HEK293 (cell line): ENCODE results near the gene HFM1.

Source experiments
- CTCF ChIA-PET: fragments of 350-600 bp; formaldehyde crosslinking; extraction: SDS; loops from one replicate; lab custom pipeline; 2021; ENCODE audit warnings: antibody characterized with exemption; lab: Yijun Ruan, JAX
- POLR2A ChIA-PET: fragments of 300-600 bp; formaldehyde crosslinking; extraction: SDS; loops from one replicate; lab custom pipeline; 2020; ENCODE audit warnings: antibody characterized with exemption, inconsistent platforms; lab: Yijun Ruan, JAX
- H3K27ac ChIP-seq: fragments of 200-500 bp; sonication (Bioruptor generic); 2 replicates; pipeline ENCODE4 v1.5.1; 2014; ENCODE audit warnings: low read depth, low read length, control low read depth, inconsistent platforms; ENCODE audit errors: extremely low read depth
- H3K36me3 ChIP-seq, 2 experiments: fragments of 200-500 bp in 1 of 2; sonication (Bioruptor generic) in 1 of 2; 1 replicate in 1 of 2; 2 replicates in 1 of 2; pipeline ENCODE4 v1.5.1; 2014 to 2017; ENCODE audit warnings: inconsistent platforms in 2 of 2, low read length in 2 of 2; ENCODE audit not compliant: control insufficient read depth in 2 of 2, insufficient read depth in 1 of 2
- H3K4me1 ChIP-seq: fragments of 200-500 bp; sonication (Bioruptor generic); 2 replicates; pipeline ENCODE4 v1.5.1; 2014; ENCODE audit warnings: mild to moderate bottlenecking, low read length, inconsistent platforms; ENCODE audit not compliant: control insufficient read depth, insufficient read depth
- H3K4me3 ChIP-seq: 2 replicates; pipeline ENCODE4 v1.5.1; 2011; ENCODE audit warnings: low read depth, mild to moderate bottlenecking, control low read depth, low read length, moderate library complexity
- H3K9me3 ChIP-seq: fragments of 200-500 bp; sonication (Bioruptor generic); 2 replicates; pipeline ENCODE4 v1.5.1; 2014; ENCODE audit warnings: low read depth, low read length, inconsistent platforms; ENCODE audit not compliant: control insufficient read depth, insufficient read depth
- BCL11A ChIP-seq: fragments of 450-650 bp; formaldehyde crosslinking; IDR thresholded peaks from 2 replicates; pipeline ENCODE4 v1.5.1; 2016; ENCODE audit warnings: low read depth, missing biosample characterization, missing genetic modification characterization
- HOXD13 ChIP-seq: sonication (generic); formaldehyde crosslinking; IDR thresholded peaks from 2 replicates; pipeline ENCODE4 v1.8.0; 2022; ENCODE audit warnings: missing genetic modification reagents, borderline replicate concordance
- KLF17 ChIP-seq: fragments of 450-650 bp; formaldehyde crosslinking; IDR thresholded peaks from 2 replicates; pipeline ENCODE4 v1.5.1; 2016; ENCODE audit warnings: missing biosample characterization, missing genetic modification characterization
- OVOL3 ChIP-seq: fragments of 450-650 bp; formaldehyde crosslinking; IDR thresholded peaks from 2 replicates; pipeline ENCODE4 v1.5.1; 2016; ENCODE audit warnings: missing biosample characterization, missing genetic modification characterization
- PRDM4 ChIP-seq: fragments of 450-650 bp; formaldehyde crosslinking; IDR thresholded peaks from 2 replicates; pipeline ENCODE4 v1.5.1; 2017; ENCODE audit warnings: missing biosample characterization, missing genetic modification characterization
- REPIN1 ChIP-seq: fragments of 450-650 bp; formaldehyde crosslinking; IDR thresholded peaks from 2 replicates; pipeline ENCODE4 v1.5.1; 2017; ENCODE audit warnings: missing biosample characterization, missing genetic modification characterization, low read depth
- SETDB1 ChIP-seq: IDR thresholded peaks from one replicate; pipeline ENCODE4 v1.6.1; 2017; ENCODE audit warnings: mild to moderate bottlenecking, low read length, moderate library complexity, mixed read lengths; ENCODE audit not compliant: insufficient read length
- SP2 ChIP-seq: fragments of 450-650 bp; formaldehyde crosslinking; IDR thresholded peaks from 2 replicates; pipeline ENCODE4 v1.5.1; 2016; ENCODE audit warnings: missing biosample characterization, missing genetic modification characterization
- SP7 ChIP-seq: fragments of 450-650 bp; formaldehyde crosslinking; IDR thresholded peaks from 2 replicates; pipeline ENCODE4 v1.5.1; 2016; ENCODE audit warnings: missing biosample characterization, missing genetic modification characterization
- TCF7L2 ChIP-seq: IDR thresholded peaks from 2 replicates; pipeline ENCODE4 v1.6.1; 2011; ENCODE audit warnings: low read depth, mild to moderate bottlenecking, inconsistent platforms, low read length, moderate library complexity, borderline replicate concordance
- ZBTB1 ChIP-seq: fragments of 450-650 bp; formaldehyde crosslinking; IDR thresholded peaks from 2 replicates; pipeline ENCODE4 v1.5.1; 2016; ENCODE audit warnings: missing biosample characterization, missing genetic modification characterization
- ZBTB7A ChIP-seq: fragments of 450-650 bp; formaldehyde crosslinking; IDR thresholded peaks from 2 replicates; pipeline ENCODE4 v1.5.1; 2016; ENCODE audit warnings: low read depth, missing biosample characterization, missing genetic modification characterization
- ZFP37 ChIP-seq: fragments of 450-650 bp; formaldehyde crosslinking; IDR thresholded peaks from 2 replicates; pipeline ENCODE4 v1.5.1; 2016; ENCODE audit warnings: missing biosample characterization, missing genetic modification characterization
- ZFP69B ChIP-seq: fragments of 450-650 bp; formaldehyde crosslinking; IDR thresholded peaks from 2 replicates; pipeline ENCODE4 v1.5.1; 2016; ENCODE audit warnings: missing biosample characterization, missing genetic modification characterization
- ZNF223 ChIP-seq: fragments of 450-650 bp; formaldehyde crosslinking; IDR thresholded peaks from 2 replicates; pipeline ENCODE4 v1.5.1; 2016; ENCODE audit warnings: missing biosample characterization, missing genetic modification characterization
- ZNF280C ChIP-seq: fragments of 450-650 bp; formaldehyde crosslinking; IDR thresholded peaks from 2 replicates; pipeline ENCODE4 v1.5.1; 2016; ENCODE audit warnings: missing biosample characterization, missing genetic modification characterization
- ZNF292 ChIP-seq: fragments of 450-650 bp; formaldehyde crosslinking; IDR thresholded peaks from 2 replicates; pipeline ENCODE4 v1.5.1; 2016; ENCODE audit warnings: low read depth, missing biosample characterization, missing genetic modification characterization, borderline replicate concordance
- ZNF302 ChIP-seq: fragments of 450-650 bp; formaldehyde crosslinking; IDR thresholded peaks from 2 replicates; pipeline ENCODE4 v1.5.1; 2016; ENCODE audit warnings: missing biosample characterization, missing genetic modification characterization, low read depth
- ZNF311 ChIP-seq: fragments of 450-650 bp; formaldehyde crosslinking; IDR thresholded peaks from 2 replicates; pipeline ENCODE4 v1.5.1; 2017; ENCODE audit warnings: missing biosample characterization, missing genetic modification characterization, borderline replicate concordance
- ZNF404 ChIP-seq: fragments of 450-650 bp; formaldehyde crosslinking; IDR thresholded peaks from 2 replicates; pipeline ENCODE4 v1.5.1; 2017; ENCODE audit warnings: missing biosample characterization, missing genetic modification characterization
- ZNF555 ChIP-seq: fragments of 450-650 bp; formaldehyde crosslinking; conservative IDR thresholded peaks from 2 replicates; pipeline ENCODE4 v1.5.1; 2017; ENCODE audit warnings: missing biosample characterization, mild to moderate bottlenecking, missing genetic modification characterization, inconsistent platforms
- ZNF626 ChIP-seq: fragments of 450-650 bp; sonication (Bioruptor Pico); formaldehyde crosslinking; IDR thresholded peaks from 2 replicates; pipeline ENCODE4 v1.5.1; 2018; ENCODE audit warnings: missing biosample characterization, missing genetic modification characterization, inconsistent platforms
- ZNF791 ChIP-seq: fragments of 450-650 bp; formaldehyde crosslinking; IDR thresholded peaks from 2 replicates; pipeline ENCODE4 v1.5.1; 2016; ENCODE audit warnings: missing biosample characterization, missing genetic modification characterization
- TF ChIP-seq, protein P1 (sequence below): fragments of 450-650 bp; formaldehyde crosslinking; IDR thresholded peaks from 2 replicates; pipeline ENCODE4 v1.5.1; 2017; ENCODE audit warnings: missing biosample characterization, missing genetic modification characterization
- TF ChIP-seq, protein P2 (sequence below): fragments of 450-650 bp; formaldehyde crosslinking; IDR thresholded peaks from 2 replicates; pipeline ENCODE4 v1.5.1; 2016; ENCODE audit warnings: missing biosample characterization, missing genetic modification characterization

The HFM1 gene

GRCh38 chr1:91412371-91412770 is 7.7 kb upstream of the HFM1 start:
- POLR2A ChIA-PET: no interaction called here
- Histone ChIP-seq H3K27ac (no peak overlapping the region), H3K4me3 (no peak overlapping the region), H3K4me1 (no peaks in the 10 kb centered on the region), H3K9me3 (no peaks in the 10 kb centered on the region), H3K36me3 (no peaks in the 10 kb centered on the region)
- CTCF ChIA-PET: interaction anchor here (1.2 to 1.7 kb wide), 2 partner anchors 89 to 130 kb away, joined by 3 to 5 read pairs; no protein-coding TSS in a partner anchor
- TF ChIP-seq, protein P1, sequence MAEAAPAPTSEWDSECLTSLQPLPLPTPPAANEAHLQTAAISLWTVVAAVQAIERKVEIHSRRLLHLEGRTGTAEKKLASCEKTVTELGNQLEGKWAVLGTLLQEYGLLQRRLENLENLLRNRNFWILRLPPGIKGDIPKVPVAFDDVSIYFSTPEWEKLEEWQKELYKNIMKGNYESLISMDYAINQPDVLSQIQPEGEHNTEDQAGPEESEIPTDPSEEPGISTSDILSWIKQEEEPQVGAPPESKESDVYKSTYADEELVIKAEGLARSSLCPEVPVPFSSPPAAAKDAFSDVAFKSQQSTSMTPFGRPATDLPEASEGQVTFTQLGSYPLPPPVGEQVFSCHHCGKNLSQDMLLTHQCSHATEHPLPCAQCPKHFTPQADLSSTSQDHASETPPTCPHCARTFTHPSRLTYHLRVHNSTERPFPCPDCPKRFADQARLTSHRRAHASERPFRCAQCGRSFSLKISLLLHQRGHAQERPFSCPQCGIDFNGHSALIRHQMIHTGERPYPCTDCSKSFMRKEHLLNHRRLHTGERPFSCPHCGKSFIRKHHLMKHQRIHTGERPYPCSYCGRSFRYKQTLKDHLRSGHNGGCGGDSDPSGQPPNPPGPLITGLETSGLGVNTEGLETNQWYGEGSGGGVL: no peak
- TF ChIP-seq, protein P2, sequence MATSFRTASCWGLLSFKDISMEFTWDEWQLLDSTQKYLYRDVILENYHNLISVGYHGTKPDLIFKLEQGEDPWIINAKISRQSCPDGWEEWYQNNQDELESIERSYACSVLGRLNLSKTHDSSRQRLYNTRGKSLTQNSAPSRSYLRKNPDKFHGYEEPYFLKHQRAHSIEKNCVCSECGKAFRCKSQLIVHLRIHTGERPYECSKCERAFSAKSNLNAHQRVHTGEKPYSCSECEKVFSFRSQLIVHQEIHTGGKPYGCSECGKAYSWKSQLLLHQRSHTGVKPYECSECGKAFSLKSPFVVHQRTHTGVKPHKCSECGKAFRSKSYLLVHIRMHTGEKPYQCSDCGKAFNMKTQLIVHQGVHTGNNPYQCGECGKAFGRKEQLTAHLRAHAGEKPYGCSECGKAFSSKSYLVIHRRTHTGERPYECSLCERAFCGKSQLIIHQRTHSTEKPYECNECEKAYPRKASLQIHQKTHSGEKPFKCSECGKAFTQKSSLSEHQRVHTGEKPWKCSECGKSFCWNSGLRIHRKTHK (tag by site-specific recombination): no peak
- TF ChIP-seq ZBTB7A (no peak), ZFP37 (tag by site-specific recombination) (no peak), ZNF555 (tag by site-specific recombination) (no peak), ZNF280C (tag by site-specific recombination) (no peak), PRDM4 (no peak), TCF7L2 (no peak), ZNF311 (no peak), SP7 (tag by site-specific recombination) (no peak), ZNF404 (no peak), SP2 (tag by site-specific recombination) (no peak), ZNF292 (tag by site-specific recombination) (no peak)

- POLR2A ChIA-PET: no interaction called here
- Histone ChIP-seq H3K4me3 (no peak overlapping the region), H3K9me3 (no peaks in the 10 kb centered on the region), H3K27ac (no peak overlapping the region), H3K36me3 (no peaks in the 10 kb centered on the region), H3K4me1 (0 out of 2 replicates have a peak, but pooled peaks cover 3% of the 10 kb centered on the region)
- CTCF ChIA-PET: interaction anchor here (0.6 kb wide), 1 partner anchor 477 kb away, joined by 3 read pairs; no protein-coding TSS in a partner anchor
- no peak for TF ChIP-seq SETDB1
- no peak for TF ChIP-seq BCL11A (tag by site-specific recombination)
- no peak for TF ChIP-seq ZBTB1
- TF ChIP-seq HOXD13 (CRISPR knock-in tag): no peak
- no peak for TF ChIP-seq ZNF626 (tag by site-specific recombination)
- TF ChIP-seq OVOL3 (tag by site-specific recombination): no peak
- no peak for TF ChIP-seq KLF17 (tag by site-specific recombination)
- no peak for TF ChIP-seq REPIN1 (tag by site-specific recombination)
- no peak for TF ChIP-seq ZNF302 (tag by site-specific recombination)
- TF ChIP-seq ZNF223 (tag by site-specific recombination): no peak
- no peak for TF ChIP-seq ZNF791 (tag by site-specific recombination)
- no peak for TF ChIP-seq ZFP69B (tag by site-specific recombination)
Measured at GRCh38 chr1:91406773-91407389, 2.2 kb upstream of the HFM1 start.
